KOPT-K1 (cell line): ENCODE data around the gene BRWD1.
"Not testable (repeated sequence)": the region's sequence is repeated elsewhere in the genome, so short reads cannot be mapped to it uniquely, and the experiment has no call there.

Experiments used
- H3K27ac ChIP-seq: fragments of 200-600 bp; sonication (generic); 2 replicates; pipeline ENCODE4 v1.5.1; 2016; ENCODE audit warnings: antibody characterized with exemption, mild to moderate bottlenecking, low read depth, low read length; ENCODE audit not compliant: poor library complexity, severe bottlenecking
- H3K36me3 ChIP-seq: fragments of 200-600 bp; sonication (generic); 2 replicates; pipeline ENCODE4 v1.5.1; 2017; ENCODE audit warnings: antibody characterized with exemption, mild to moderate bottlenecking, low read length, moderate library complexity; ENCODE audit not compliant: insufficient read depth
- H3K9me3 ChIP-seq: fragments of 200-600 bp; sonication (generic); 2 replicates; pipeline ENCODE4 v1.5.1; 2017; ENCODE audit warnings: antibody characterized with exemption, low read length, mild to moderate bottlenecking; ENCODE audit not compliant: insufficient read depth, poor library complexity, severe bottlenecking

Gene BRWD1

GRCh38 chr21:39281207-39281606 is 32.2 kb downstream of the BRWD1 start:
- Histone ChIP-seq H3K27ac (no peak overlapping the region), H3K36me3 (peaks cover 63% of the 10 kb centered on the region), H3K9me3 (no peaks in the 10 kb centered on the region)

GRCh38 chr21:39269620-39270019 is 43.8 kb downstream of the BRWD1 start:
- Histone ChIP-seq H3K27ac (no peak overlapping the region), H3K9me3 (no peaks in the 10 kb centered on the region), H3K36me3 (peaks cover 88% of the 10 kb centered on the region)

GRCh38 chr21:39265603-39266002 is 47.8 kb downstream of the BRWD1 start:
- Histone ChIP-seq H3K36me3 (peaks cover 97% of the 10 kb centered on the region), H3K27ac (no peak overlapping the region), H3K9me3 (no peaks in the 10 kb centered on the region)

GRCh38 chr21:39263372-39263771 is 50.1 kb downstream of the BRWD1 start:
- no peaks in the 10 kb centered on the region for H3K9me3 ChIP-seq
- peaks cover 98% of the 10 kb centered on the region for H3K36me3 ChIP-seq
- H3K27ac ChIP-seq = no peak overlapping the region

GRCh38 chr21:39258207-39258606 is 55.2 kb downstream of the BRWD1 start:
- no peak overlapping the region for H3K27ac ChIP-seq
- no peaks in the 10 kb centered on the region for H3K9me3 ChIP-seq
- peaks cover 99% of the 10 kb centered on the region for H3K36me3 ChIP-seq

GRCh38 chr21:39251326-39251725 is 62.1 kb downstream of the BRWD1 start:
- Histone ChIP-seq H3K36me3 (peaks cover 95% of the 10 kb centered on the region), H3K27ac (no peak overlapping the region), H3K9me3 (no peaks in the 10 kb centered on the region)

- H3K36me3 ChIP-seq = peaks cover 85% of the 10 kb centered on the region
- no peak overlapping the region for H3K27ac ChIP-seq
- no peaks in the 10 kb centered on the region for H3K9me3 ChIP-seq
Measured at GRCh38 chr21:39238275-39238674, 75.2 kb downstream of the BRWD1 start.

- H3K36me3 ChIP-seq = peaks cover 97% of the 10 kb centered on the region
- no peak overlapping the region for H3K27ac ChIP-seq
- no peaks in the 10 kb centered on the region for H3K9me3 ChIP-seq
Measured at GRCh38 chr21:39232861-39233291, 80.6 kb downstream of the BRWD1 start.

- no peaks in the 10 kb centered on the region for H3K9me3 ChIP-seq
- H3K36me3 ChIP-seq = peaks cover 70% of the 10 kb centered on the region
- H3K27ac ChIP-seq = no peak overlapping the region
Measured at GRCh38 chr21:39224930-39225329, 88.5 kb downstream of the BRWD1 start.

- Histone ChIP-seq H3K9me3 (no peaks in the 10 kb centered on the region), H3K27ac (no peak overlapping the region), H3K36me3 (peaks cover 60% of the 10 kb centered on the region)
Measured at GRCh38 chr21:39221997-39222486, 91.4 kb downstream of the BRWD1 start.

GRCh38 chr21:39221282-39221996 is 92.0 kb downstream of the BRWD1 start:
- Histone ChIP-seq H3K36me3 (peaks cover 58% of the 10 kb centered on the region), H3K27ac (no peak overlapping the region)

GRCh38 chr21:39220875-39221274 is 92.6 kb downstream of the BRWD1 start:
- H3K36me3 ChIP-seq = peaks cover 57% of the 10 kb centered on the region
- H3K27ac ChIP-seq = not testable (repeated sequence)

More at GRCh38 chr21:39221282-39221996, 92.0 kb downstream of the BRWD1 start:
- no peaks in the 10 kb centered on the region for H3K9me3 ChIP-seq

GRCh38 chr21:39220150-39220549 is 93.3 kb downstream of the BRWD1 start:
- Histone ChIP-seq H3K27ac (no peak overlapping the region), H3K36me3 (peaks cover 64% of the 10 kb centered on the region), H3K9me3 (no peaks in the 10 kb centered on the region)

More at GRCh38 chr21:39220875-39221274, 92.6 kb downstream of the BRWD1 start:
- not testable (repeated sequence) for H3K9me3 ChIP-seq

GRCh38 chr21:39218082-39218409 is 95.4 kb downstream of the BRWD1 start:
- Histone ChIP-seq H3K27ac (no peak overlapping the region), H3K36me3 (peaks cover 62% of the 10 kb centered on the region)

GRCh38 chr21:39217356-39218081 is 95.9 kb downstream of the BRWD1 start:
- Histone ChIP-seq H3K9me3 (no peaks in the 10 kb centered on the region), H3K27ac (no peak overlapping the region), H3K36me3 (peaks cover 62% of the 10 kb centered on the region)

More at GRCh38 chr21:39218082-39218409, 95.4 kb downstream of the BRWD1 start:
- H3K9me3 ChIP-seq = no peaks in the 10 kb centered on the region
